ENCODE data around the gene GAS2L3. TPM values are rescaled to one million over a fixed set of nuclear protein-coding genes. Genes with fewer than 3 reads are reported as not detected.
A peak's percentile ranks its signal among the peaks of the same experiment; 100 is the strongest.

The GAS2L3 gene
- total and polyA plus RNA-seq, 2 of the 13 experiments (the other 11 are each of a cell fraction or from before 2014, with no cell fraction given), result 7.0 to 20.8 TPM

GRCh38 chr12:100555722-100556121 is 17.8 kb upstream of the GAS2L3 start:
- H2AFZ ChIP-seq (ENCODE audit: low read length), result no peak overlapping the region
- in situ Hi-C loops (cut with HindIII; ENCODE audit: extremely low pct_ligation_motif_present, low pct_unique_long_range_greater_than_20kb), result no loop called here
- H3K79me2 ChIP-seq (ENCODE audit: insufficient read depth, low read length), result no peaks in the 10 kb centered on the region
- POLR2A ChIA-PET, result no interaction called here
- CTCF ChIA-PET (ENCODE audit: low intra/inter-chr PET ratio, low total read pairs), result interaction anchor here (4.1 kb wide), 1 partner anchor 206 kb away, joined by 74 read pairs; no protein-coding TSS in a partner anchor
- ATAC-seq, result peak; percentile 66
- H3K27me3 ChIP-seq (ENCODE audit: control insufficient read depth in 1 of 2, insufficient read depth in 2 of 2, low read length in 2 of 2), result no peaks in the 10 kb centered on the region; a peak in 1 of 5 replicates
- no TSS peak for BruUV-seq (replicated peaks)
- H3K27ac ChIP-seq (ENCODE audit: extremely low read length, insufficient read depth, low read length), result peak overlapping the region; percentile 44
- H4K20me1 ChIP-seq (ENCODE audit: insufficient read depth, low read length), result no peaks in the 10 kb centered on the region; the same call in 1 of the 2 replicates
- H3K4me1 ChIP-seq (ENCODE audit: insufficient read depth, low read length), result peaks cover 31% of the 10 kb centered on the region
- 28% methylated on average over 2 of the region's 2 CpGs for WGBS (ENCODE audit: low lambda C conversion rate)
- no peaks in the 10 kb centered on the region for H3K9me3 ChIP-seq (ENCODE audit: low read length)
- no peak overlapping the region; the same call in 1 of the 2 replicates for H3K4me2 ChIP-seq (ENCODE audit: low read depth, low read length)
- no peak overlapping the region for H3K4me3 ChIP-seq (replicated peaks in 1 of 3; ENCODE audit: insufficient read depth in 1 of 3, low read depth in 2 of 3, low read length in 3 of 3)
- intact Hi-C loops (cut with micrococcal nuclease; ENCODE audit: unreplicated experiment), result loop anchor here (2.0 kb wide), 2 partner anchors 163 to 321 kb away; no protein-coding TSS in a partner anchor
- DNase-seq (ENCODE audit: low spot score), result peak; percentile 72
- H3K9ac ChIP-seq (ENCODE audit: insufficient read depth, low read depth, low read length), result no peak overlapping the region
- FAIRE-seq, result peak; percentile 18
- H3K36me3 ChIP-seq (replicated peaks in 1 of 2; ENCODE audit: control insufficient read depth in 1 of 2, insufficient read depth in 2 of 2, low read length in 2 of 2), result peaks cover 2 to 24% of the 10 kb centered on the region in 2 experiments
- TF ChIP-seq KLF6 (CRISPR knock-in tag; IDR thresholded peaks at IDR 0.05), result no peak
- TF ChIP-seq ZNF660 (CRISPR knock-in tag; IDR thresholded peaks at IDR 0.05; ENCODE audit: borderline replicate concordance, low read depth), result no peak
- TF ChIP-seq ZSCAN25 (CRISPR knock-in tag; IDR thresholded peaks at IDR 0.05), result no peak
- TF ChIP-seq ARID3A (IDR thresholded peaks at IDR 0.05; ENCODE audit: low read depth, low read length), result peak; percentile 84
- no peak for TF ChIP-seq TEAD2 (CRISPR knock-in tag; IDR thresholded peaks at IDR 0.05)
- no peak for TF ChIP-seq ZFP90 (CRISPR knock-in tag; IDR thresholded peaks at IDR 0.05; ENCODE audit: borderline replicate concordance)
- TF ChIP-seq ARID2 (CRISPR knock-in tag; IDR thresholded peaks at IDR 0.05; ENCODE audit: borderline replicate concordance), result no peak
- TF ChIP-seq SUZ12 (IDR thresholded peaks at IDR 0.05; ENCODE audit: low read depth, low read length), result no peak
- TF ChIP-seq MIXL1 (CRISPR knock-in tag; IDR thresholded peaks at IDR 0.05), result peak; percentile 47; the same call in 1 of the 2 replicates
- no peak for TF ChIP-seq NFIC (IDR thresholded peaks at IDR 0.05; ENCODE audit: low read length)
- TF ChIP-seq ZNF510 (CRISPR knock-in tag; IDR thresholded peaks at IDR 0.05; ENCODE audit: low read depth), result no peak
- peak; percentile 44; the same call in 1 of the 2 replicates for TF ChIP-seq BCL6 (CRISPR knock-in tag; IDR thresholded peaks at IDR 0.05)
- TF ChIP-seq TCF7 (IDR thresholded peaks at IDR 0.05; ENCODE audit: low read depth), result no peak
- TF ChIP-seq ZBTB33 (CRISPR knock-in tag; IDR thresholded peaks at IDR 0.05), result no peak
- TF ChIP-seq ZNF329 (CRISPR knock-in tag; IDR thresholded peaks at IDR 0.05; ENCODE audit: low read depth), result no peak
- peak; percentile 60; the same call in 1 of the 2 replicates for TF ChIP-seq ATF2 (CRISPR knock-in tag; IDR thresholded peaks at IDR 0.05)
- no peak for TF ChIP-seq ZBTB37 (CRISPR knock-in tag; IDR thresholded peaks at IDR 0.05)
- TF ChIP-seq CEBPB (IDR thresholded peaks at IDR 0.05; ENCODE audit: borderline replicate concordance, low read depth, low read length), result peak; percentile 86
- TF ChIP-seq ZNF282 (IDR thresholded peaks at IDR 0.05; ENCODE audit: partially characterized antibody), result no peak
- TF ChIP-seq NFKBIZ (CRISPR knock-in tag; IDR thresholded peaks at IDR 0.05), result no peak
- peak; percentile 24; the same call in 1 of the 2 replicates for TF ChIP-seq NR2F2 (IDR thresholded peaks at IDR 0.05; ENCODE audit: borderline replicate concordance, low read depth)
